CD4-positive, alpha-beta T cell (primary cell): ENCODE measurements around the gene CASKIN1. TPM values are rescaled to one million over a fixed set of nuclear protein-coding genes. Genes with fewer than 3 reads are reported as not detected.
A peak's percentile ranks its signal among the peaks of the same experiment; 100 is the strongest.

Experiments
- ATAC-seq: fragments of 200-7000 bp; cut with Tn5 transposase; one replicate; pipeline ENCODE4 v1.10.0; 2022; ENCODE audit warnings: mild to moderate bottlenecking; ENCODE audit not compliant: poor library complexity
- CTCF ChIA-PET: fragments of 350-600 bp; sonication (Branson Sonifier 250); formaldehyde crosslinking; loops from one replicate; lab custom pipeline; 2021; ENCODE audit warnings: antibody characterized with exemption, inconsistent platforms; lab: Charles Lee
- POLR2A ChIA-PET: fragments of 350-600 bp; sonication (Branson Sonifier 250); formaldehyde crosslinking; loops from one replicate; lab custom pipeline; 2021; ENCODE audit warnings: antibody characterized with exemption, inconsistent platforms; lab: Charles Lee
- DNase-seq, 14 experiments: peaks; one replicate each; pipeline ENCODE4 v3.0.0-alpha.2; 2013 to 2020; ENCODE audit warnings: mixed read lengths in 2 of 14
- H3K27ac ChIP-seq, 2 donors: one replicate each; pipeline versions ENCODE4 v1.5.1 to v1.7.0; 2013; ENCODE audit warnings: low read length in 2 of 2, low read depth in 1 of 2, mild to moderate bottlenecking in 1 of 2
- H3K27me3 ChIP-seq, 2 experiments: 1 replicate in 1 of 2; 2 replicates in 1 of 2; pipeline versions ENCODE4 v1.6.1 to v1.7.0; 2013; ENCODE audit warnings: low read length in 2 of 2, control low read depth in 1 of 2, mild to moderate bottlenecking in 1 of 2, moderate library complexity in 1 of 2; ENCODE audit not compliant: insufficient read depth in 2 of 2, control insufficient read depth in 1 of 2
- H3K36me3 ChIP-seq: one replicate; pipeline ENCODE4 v1.6.1; 2013; ENCODE audit warnings: low read length, control low read depth; ENCODE audit not compliant: insufficient read depth
- H3K4me1 ChIP-seq: one replicate; pipeline ENCODE4 v1.6.1; 2013; ENCODE audit warnings: low read length, control low read depth; ENCODE audit not compliant: insufficient read depth
- H3K4me3 ChIP-seq: one replicate; pipeline ENCODE4 v1.5.1; 2013; ENCODE audit warnings: mild to moderate bottlenecking, low read length, moderate library complexity
- H3K9me3 ChIP-seq, 2 experiments: 1 replicate in 1 of 2; 2 replicates in 1 of 2; pipeline versions ENCODE4 v1.6.1 to v1.7.0; 2013; ENCODE audit warnings: low read length in 2 of 2, mild to moderate bottlenecking in 2 of 2, control low read depth in 1 of 2, moderate library complexity in 1 of 2; ENCODE audit not compliant: control insufficient read depth in 1 of 2, insufficient read depth in 1 of 2
- H3K27ac Mint-ChIP-seq: one replicate; pipeline ENCODE4 v1.8.0; 2020; ENCODE audit warnings: mixed read lengths
- H3K27me3 Mint-ChIP-seq: one replicate; pipeline ENCODE4 v1.8.0; 2021; ENCODE audit warnings: mixed read lengths
- H3K36me3 Mint-ChIP-seq: one replicate; pipeline ENCODE4 v1.8.0; 2021; ENCODE audit warnings: low read depth, mixed read lengths
- H3K4me1 Mint-ChIP-seq: one replicate; pipeline ENCODE4 v1.8.0; 2021; ENCODE audit warnings: low read depth, mixed read lengths
- H3K4me3 Mint-ChIP-seq: one replicate; pipeline ENCODE4 v1.8.0; 2020; ENCODE audit warnings: mild to moderate bottlenecking, mixed read lengths
- H3K9me3 Mint-ChIP-seq: one replicate; pipeline ENCODE4 v1.8.0; 2020; ENCODE audit warnings: mixed read lengths
- CTCF ChIP-seq: fragments of 200-600 bp; IDR thresholded peaks from one replicate; pipeline ENCODE4 v1.8.0; 2022; ENCODE audit warnings: antibody characterized with exemption, mild to moderate bottlenecking
- intact Hi-C, 2 experiments: fragments of 100-400 bp; cut with DNase I in 1 of 2; cut with micrococcal nuclease in 1 of 2; formaldehyde crosslinking; loops; one replicate each; pipeline versions ENCODE4 v1.15.1 to v1.9.0; 2023 to 2025; cut with DNase I, micrococcal nuclease
- total RNA-seq, 174 experiments: library from RNA in 2 of 174; stranded (reverse) in 2 of 174; gene quantifications; one replicate each; pipeline ENCODE4 v1.2.3 and lab custom pipeline; 2021 to 2026

The CASKIN1 gene
- total RNA-seq, 2 experiments from 2014 or later: 0.06 TPM; not detected in 1

GRCh38 chr16:2228161-2228824 is 31.9 kb upstream of the CASKIN1 start:
- Histone ChIP-seq H3K27ac (no peak overlapping the region), H3K27me3 (no peaks in the 10 kb centered on the region), H3K36me3 (peaks cover 53% of the 10 kb centered on the region), H3K4me1 (peaks cover 22% of the 10 kb centered on the region), H3K4me3 (no peak overlapping the region), H3K9me3 (no peaks in the 10 kb centered on the region)
- Mint-ChIP-seq H3K4me3 (no peak overlapping the region), H3K4me1 (peaks cover 12% of the 10 kb centered on the region), H3K27ac (no peak overlapping the region), H3K36me3 (peaks cover 19% of the 10 kb centered on the region), H3K27me3 (no peaks in the 10 kb centered on the region), H3K9me3 (no peaks in the 10 kb centered on the region)
- ChIA-PET POLR2A (no interaction called here), CTCF (no interaction called here)
- DNase-seq: no peak
- no peak for ATAC-seq
- TF ChIP-seq CTCF: no peak
- intact Hi-C loops: no loop called here

- CTCF ChIA-PET: no interaction called here
- POLR2A ChIA-PET: interaction anchor here (1.1 to 1.3 kb wide), 2 partner anchors 10 to 23 kb away, joined by 3 to 5 read pairs; partner anchors contain the start of gene DNASE1L2
- Histone ChIP-seq H3K4me3 (no peak overlapping the region), H3K27me3 (no peaks in the 10 kb centered on the region), H3K27ac (no peak overlapping the region), H3K36me3 (peaks cover 39% of the 10 kb centered on the region), H3K4me1 (peaks cover 30% of the 10 kb centered on the region), H3K9me3 (no peaks in the 10 kb centered on the region)
- Mint-ChIP-seq H3K4me3 (no peak overlapping the region), H3K36me3 (peaks cover 17% of the 10 kb centered on the region), H3K27me3 (no peaks in the 10 kb centered on the region), H3K27ac (no peak overlapping the region), H3K4me1 (peaks cover 15% of the 10 kb centered on the region), H3K9me3 (no peaks in the 10 kb centered on the region)
- intact Hi-C loops: no loop called here
- DNase-seq (no peak), ATAC-seq (no peak)
- no peak for TF ChIP-seq CTCF
Observed at GRCh38 chr16:2226918-2227317, 30.5 kb upstream of the CASKIN1 start.

DNA sequence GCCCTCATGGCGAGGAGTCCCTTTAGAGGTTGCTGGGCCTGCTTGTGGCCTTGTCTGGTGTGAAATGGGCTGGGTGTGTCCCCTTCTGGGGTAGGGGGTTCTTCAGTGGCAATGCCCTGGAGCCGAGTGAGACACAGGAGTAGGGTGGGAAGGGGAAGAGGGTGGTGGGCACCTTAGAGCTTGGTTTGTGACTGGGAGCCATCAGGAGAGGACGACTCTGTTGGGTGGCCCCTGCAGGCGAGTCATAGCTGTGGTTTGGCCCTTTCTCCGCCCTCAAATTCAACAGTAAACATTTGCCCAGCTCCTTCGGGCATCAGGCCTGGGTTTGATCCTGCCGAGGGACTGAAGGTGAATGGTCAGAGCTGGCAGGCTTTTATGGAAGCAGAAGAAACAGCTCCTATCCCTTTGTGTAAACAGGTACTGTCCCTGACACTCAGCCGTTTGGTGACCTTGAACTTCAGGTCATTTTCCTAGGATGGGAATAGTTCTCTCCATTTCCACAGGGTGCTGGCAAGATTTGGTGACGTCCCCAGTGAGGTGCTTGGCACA is 29.9 kb upstream of the CASKIN1 start:
- ATAC-seq (no peak), DNase-seq (no peak)
- TF ChIP-seq CTCF: no peak
- no peaks in the 10 kb centered on the region for H3K9me3 ChIP-seq
- H3K4me3 ChIP-seq: no peak overlapping the region
- H3K4me1 ChIP-seq: peaks cover 30% of the 10 kb centered on the region
- peaks cover 15% of the 10 kb centered on the region for H3K4me1 Mint-ChIP-seq
- H3K27ac ChIP-seq: no peak overlapping the region
- H3K27ac Mint-ChIP-seq: no peak overlapping the region
- peaks cover 33% of the 10 kb centered on the region for H3K36me3 ChIP-seq
- intact Hi-C loops: no loop called here
- H3K36me3 Mint-ChIP-seq: peaks cover 15% of the 10 kb centered on the region
- peak overlapping the region; percentile 71 for H3K4me3 Mint-ChIP-seq
- ChIA-PET POLR2A (interaction anchor here (1.1 to 1.3 kb wide), 2 partner anchors 11 to 24 kb away, joined by 3 to 5 read pairs; partner anchors contain the start of gene DNASE1L2), CTCF (no interaction called here)
- no peaks in the 10 kb centered on the region for H3K27me3 ChIP-seq
- no peaks in the 10 kb centered on the region for H3K9me3 Mint-ChIP-seq
- no peaks in the 10 kb centered on the region for H3K27me3 Mint-ChIP-seq
